Heart left ventricle (tissue), 16 donors: Measurements from ENCODE around the gene TMEM181. TPM values are rescaled to one million over a fixed set of nuclear protein-coding genes. Genes with fewer than 3 reads are reported as not detected.

Source experiments
- ATAC-seq, 4 donors: fragments of 200-7000 bp; cut with Tn5 transposase; one replicate each; pipeline ENCODE4 v1.9.1; 2020 to 2022; ENCODE audit warnings: moderate library complexity in 4 of 4, mild to moderate bottlenecking in 3 of 4, moderate number of reproducible peaks in 1 of 4
- DNase-seq, 5 donors: peaks; one replicate each; pipeline ENCODE4 v3.0.0-alpha.2; 2020
- H3K27ac ChIP-seq, 12 donors: fragments of 200-600 bp; sonication (generic) in 4 of 12; one replicate each; pipeline versions ENCODE4 v1.5.0 to v1.8.0; 2016 to 2022; ENCODE audit warnings: mild to moderate bottlenecking in 2 of 12
- H3K27me3 ChIP-seq, 9 donors: fragments of 200-600 bp; sonication (generic) in 2 of 9; one replicate each; pipeline versions ENCODE4 v1.5.1 to v1.8.0; 2016 to 2022; ENCODE audit warnings: mild to moderate bottlenecking in 3 of 9
- H3K36me3 ChIP-seq, 9 donors: fragments of 200-600 bp; sonication (generic) in 2 of 9; one replicate each; pipeline versions ENCODE4 v1.5.0 to v1.8.0; 2018 to 2022; ENCODE audit warnings: mild to moderate bottlenecking in 2 of 9
- H3K4me1 ChIP-seq, 12 donors: fragments of 200-600 bp; sonication (generic) in 4 of 12; one replicate each; pipeline versions ENCODE4 v1.5.0 to v1.8.0; 2016 to 2022; ENCODE audit warnings: mild to moderate bottlenecking in 3 of 12
- H3K4me3 ChIP-seq, 12 donors: fragments of 200-600 bp; sonication (generic) in 4 of 12; one replicate each; pipeline versions ENCODE4 v1.5.0 to v1.8.0; 2017 to 2022; ENCODE audit warnings: mild to moderate bottlenecking in 9 of 12, moderate library complexity in 4 of 12
- H3K9me3 ChIP-seq, 12 donors: fragments of 200-600 bp; sonication (generic) in 4 of 12; one replicate each; pipeline versions ENCODE4 v1.5.0 to v1.8.0; 2016 to 2022; ENCODE audit warnings: mild to moderate bottlenecking in 1 of 12
- CTCF ChIP-seq, 12 donors: fragments of 200-600 bp; sonication (generic) in 4 of 12; IDR thresholded peaks; one replicate each; pipeline versions ENCODE4 v1.5.0 to v1.8.0; 2018 to 2022; ENCODE audit warnings: antibody characterized with exemption in 12 of 12, mild to moderate bottlenecking in 5 of 12
- POLR2A ChIP-seq, 2 donors: fragments of 450-650 bp; IDR thresholded peaks; one replicate each; pipeline ENCODE4 v1.6.1; 2017; ENCODE audit warnings: antibody characterized with exemption in 2 of 2, mild to moderate bottlenecking in 2 of 2, moderate library complexity in 2 of 2
- WGBS, 4 donors: extraction: QIAGEN DNeasy Blood & Tissue Kit in 2 of 4; methylation state at CpG; one replicate each; pipeline versions ENCODE4 v1.1.5 to v1.1.7; 2013 to 2018; 5-methylcytosine and 5-hydroxymethylcytosine counted together
- intact Hi-C, 10 donors: fragments of 100-400 bp; cut with DNase I; formaldehyde crosslinking; loops; one replicate each; pipeline versions ENCODE4 v1.11.1 to v1.14.2; 2022
- polyA plus RNA-seq, 2 donors: library from polyadenylated mRNA; stranded (reverse); fragments of 200-250 nt; gene quantifications; one replicate each; pipeline ENCODE4 v1.2.3, GENCODE V29; 2013
- total RNA-seq, 9 donors: library from RNA; depleted of rRNA in 2 of 9; stranded (reverse); fragments of >200 nt in 2 of 9; fragmentation: NEBNext Ultra II Directional in 3 of 9; extraction: Animal tissue kit (Norgen Biotek cat#: 25700) in 3 of 9; gene quantifications; one replicate each; pipeline versions ENCODE4 v1.1.0 to v1.2.4, GENCODE V29; 2016 to 2023
- donor health status: ischemic (EF 13 %, LVEDD 7.1; RV severe dilation, severe dysfunction).
- donor health status: healthy with polysubstance abuse.
- donor health status: DM: no; HTN: yes; CAD: no.
- donor health status: DM: no; HTN: no; CAD: no.
- donor health status: ischemic (EF 25% LVEDD 6.9; RV normal size, moderate dysfunction).
- donor health status: ischemic (EF 25% LVEDD 5.7; RV mildly dilated, moderate dysfunction).
- donor health status: healthy.
- donor health status: DM: yes; HTN: yes; CAD: no.
- donor health status: ischemic (EF 35%, LVEDD 5.7; RV mildly dilated, moderate dysfunction).
- donor health status: nonischemic (EF 11% LVEDD 7.7; RV severe dilation, severe dysfunction).
- donor health status: DM: yes; HTN: yes; CAD: no.
- donor health status: PGD.
- donor health status: ischemic (EF 29% LVEDD 5.4; RV normal size, mild dysfunction).
- donor health status: nonischemic (EF 23%, LVEDD 6.1; RV moderate dilation, normal function).

Gene TMEM181
- total and polyA plus RNA-seq, 11 donors, result 4.3 to 14.3 (median 10.1) TPM

GRCh38 chr6:158557927-158558326 lies 2.0 kb upstream of the TMEM181 start:
- Histone ChIP-seq H3K4me1 (peaks cover 0 to 29% (median 17%) of the 10 kb centered on the region in 12 donors), H3K9me3 (no peaks in the 10 kb centered on the region), H3K27ac (no peak overlapping the region), H3K27me3 (no peaks in the 10 kb centered on the region), H3K4me3 (no peak overlapping the region), H3K36me3 (no peaks in the 10 kb centered on the region)
- TF ChIP-seq POLR2A (IDR thresholded peaks at IDR 0.05), result no peak
- TF ChIP-seq CTCF (IDR thresholded peaks at IDR 0.05), result no peak
- no peak for DNase-seq
- no peak for ATAC-seq
- intact Hi-C loops, result no loop called here
- WGBS, 4 donors, result 73 to 85% (median 80%) methylated on average over 5 of the region's 5 CpGs

- H3K9me3 ChIP-seq, result no peaks in the 10 kb centered on the region
- no peaks in the 10 kb centered on the region for H3K27me3 ChIP-seq
- H3K27ac ChIP-seq, result peak overlapping the region in 1 of 12 donors; percentile 83
- peaks cover 0 to 36% (median 17%) of the 10 kb centered on the region in 12 donors for H3K4me1 ChIP-seq
- ATAC-seq (no peak), DNase-seq (no peak)
- TF ChIP-seq CTCF (IDR thresholded peaks at IDR 0.05) (no peak), POLR2A (IDR thresholded peaks at IDR 0.05) (no peak)
- no peak overlapping the region for H3K4me3 ChIP-seq
- intact Hi-C loops, result no loop called here
- no peaks in the 10 kb centered on the region for H3K36me3 ChIP-seq
- 95 to 96% (median 96%) methylated on average over 14 of the region's 14 CpGs for WGBS, 4 donors
These were observed 1.2 kb upstream of the TMEM181 start for GRCh38 chr6:158558415-158559306.

- no peak for DNase-seq
- Histone ChIP-seq H3K4me1 (peaks cover 0 to 41% (median 17%) of the 10 kb centered on the region in 12 donors), H3K27me3 (no peaks in the 10 kb centered on the region), H3K4me3 (peak overlapping the region; percentile 83 to 99 (median 95)), H3K27ac (peak overlapping the region; percentile 59 to 92 (median 88)), H3K9me3 (no peaks in the 10 kb centered on the region), H3K36me3 (no peaks in the 10 kb centered on the region)
- TF ChIP-seq POLR2A (IDR thresholded peaks at IDR 0.05), result no peak
- TF ChIP-seq CTCF (IDR thresholded peaks at IDR 0.05), result no peak
- intact Hi-C loops, result no loop called here
- no peak for ATAC-seq
- 39 to 53% (median 44%) methylated on average over 14 of the region's 14 CpGs for WGBS, 4 donors
These were observed 475 bp upstream of the TMEM181 start for GRCh38 chr6:158559338-158559894.

- H3K4me3 ChIP-seq, result peak overlapping the region; percentile 83 to 99 (median 95)
- no peak for TF ChIP-seq POLR2A (IDR thresholded peaks at IDR 0.05)
- TF ChIP-seq CTCF (IDR thresholded peaks at IDR 0.05), result no peak
- ATAC-seq, result peak in 2 of 4 donors; percentile 30 to 39
- WGBS, 4 donors, result 8 to 12% (median 10%) methylated on average over 19 of the region's 19 CpGs
- H3K9me3 ChIP-seq, result no peaks in the 10 kb centered on the region
- H3K27me3 ChIP-seq, result no peaks in the 10 kb centered on the region
- DNase-seq, result no peak
- peak overlapping the region in 8 of 12 donors; percentile 83 to 92 (median 90) for H3K27ac ChIP-seq
- intact Hi-C loops, result no loop called here
- H3K36me3 ChIP-seq, result no peaks in the 10 kb centered on the region
- peaks cover 0 to 52% (median 17%) of the 10 kb centered on the region in 12 donors for H3K4me1 ChIP-seq
These were observed 987 bp downstream of the TMEM181 start for GRCh38 chr6:158560836-158561320.
